Endothelial cell of umbilical vein (primary cell): Measurements from ENCODE around the gene MAP2K5. TPM values are rescaled to one million over a fixed set of nuclear protein-coding genes. Genes with fewer than 3 reads are reported as not detected.

Experiments
- BruUV-seq: library from RNA; stranded (reverse); fragments of 400-500 nt; replicated peaks from 2 replicates; lab custom pipeline; 2021; lab: Mats Ljungman, UMichigan
- CTCF ChIA-PET: fragments of 300-600, 350-600 bp; sonication (Branson Sonifier 250); formaldehyde crosslinking; loops from one replicate; lab custom pipeline; 2021; ENCODE audit warnings: antibody characterized with exemption, inconsistent platforms; lab: Charles Lee
- POLR2A ChIA-PET: fragments of 300-600, 350-600 bp; sonication (Branson Sonifier 250); formaldehyde crosslinking; loops from one replicate; lab custom pipeline; 2021; ENCODE audit warnings: antibody characterized with exemption, inconsistent platforms; lab: Charles Lee
- DNase-seq: peaks from one replicate; pipeline ENCODE4 v3.0.0-alpha.2; 2011; ENCODE audit warnings: low read depth, low spot score
- FAIRE-seq: peaks from 2 replicates; lab custom pipeline; 2011; peaks lifted over from hg19 to GRCh38; lab: Jason Lieb, UNC
- H2AFZ ChIP-seq: 2 replicates; pipeline ENCODE4 v1.6.0; 2012; ENCODE audit warnings: low read depth, low read length, control low read depth, inconsistent platforms
- H3K27ac ChIP-seq: 2 replicates; pipeline ENCODE4 v1.5.1; 2011; ENCODE audit warnings: low read depth, mild to moderate bottlenecking, control low read depth, low read length, moderate library complexity; ENCODE audit not compliant: insufficient read depth
- H3K27me3 ChIP-seq, 2 experiments: 2 replicates each; pipeline versions ENCODE4 v1.6.0 to v1.6.1; 2011; ENCODE audit warnings: low read length in 2 of 2, mixed read lengths in 1 of 2; ENCODE audit not compliant: control insufficient read depth in 2 of 2, insufficient read depth in 2 of 2
- H3K36me3 ChIP-seq, 2 experiments: 2 replicates in 1 of 2; 3 replicates in 1 of 2; pipeline ENCODE4 v1.5.1; 2011; ENCODE audit warnings: low read length in 2 of 2, mild to moderate bottlenecking in 1 of 2, moderate library complexity in 1 of 2; ENCODE audit not compliant: control insufficient read depth in 2 of 2, insufficient read depth in 2 of 2; ENCODE audit errors: extremely low read depth in 1 of 2
- H3K4me1 ChIP-seq: 3 replicates; pipeline ENCODE4 v1.5.1; 2011; ENCODE audit warnings: mild to moderate bottlenecking, low read length; ENCODE audit not compliant: control insufficient read depth, insufficient read depth; ENCODE audit errors: extremely low read depth
- H3K4me2 ChIP-seq: 2 replicates; pipeline ENCODE4 v1.6.1; 2011; ENCODE audit warnings: low read length, control low read depth, mixed read lengths; ENCODE audit not compliant: insufficient read depth
- H3K4me3 ChIP-seq, 3 experiments: fragments of 200-600 bp in 1 of 3; sonication (generic), shearing (Covaris generic) in 1 of 3; replicated peaks in 1 of 3; 2 replicates each; pipeline ENCODE4 v1.5.1; 2011 to 2016; ENCODE audit warnings: control low read depth in 3 of 3, low read length in 3 of 3, mild to moderate bottlenecking in 2 of 3, inconsistent platforms in 1 of 3, low read depth in 1 of 3, moderate library complexity in 1 of 3; ENCODE audit not compliant: insufficient read depth in 1 of 3
- H3K79me2 ChIP-seq: 2 replicates; pipeline ENCODE4 v1.6.0; 2012; ENCODE audit warnings: low read length, inconsistent platforms; ENCODE audit not compliant: control insufficient read depth, insufficient read depth
- H3K9ac ChIP-seq: replicated peaks from 2 replicates; pipeline ENCODE3; 2011; ENCODE audit warnings: low read length, control low read depth; ENCODE audit not compliant: insufficient read depth; ENCODE audit errors: extremely low read depth
- H3K9me1 ChIP-seq: replicated peaks from 3 replicates; pipeline ENCODE4 v1.6.0; 2011; ENCODE audit warnings: mild to moderate bottlenecking, low read length; ENCODE audit not compliant: control insufficient read depth, insufficient read depth; ENCODE audit errors: extremely low read depth
- H3K9me3 ChIP-seq: replicated peaks from 2 replicates; pipeline ENCODE4 v1.5.1; 2012; ENCODE audit warnings: low read length, inconsistent platforms; ENCODE audit not compliant: control insufficient read depth, insufficient read depth
- H4K20me1 ChIP-seq: replicated peaks from 2 replicates; pipeline ENCODE3; 2011; ENCODE audit warnings: mild to moderate bottlenecking, low read length; ENCODE audit not compliant: control insufficient read depth, insufficient read depth; ENCODE audit errors: extremely low read depth
- CTCF ChIP-seq, 2 donors: IDR thresholded peaks; 1 replicate in 1 of 2; 2 replicates in 1 of 2; pipeline ENCODE4 v1.5.1; 2011; ENCODE audit warnings: low read length in 2 of 2, mild to moderate bottlenecking in 2 of 2, moderate library complexity in 2 of 2, control low read depth in 1 of 2, inconsistent platforms in 1 of 2, low read depth in 1 of 2; ENCODE audit not compliant: insufficient read depth in 1 of 2; ENCODE audit errors: extremely low read depth in 1 of 2
- EZH2 ChIP-seq: IDR thresholded peaks from 2 replicates; pipeline ENCODE4 v1.6.1; 2012; ENCODE audit warnings: borderline replicate concordance, low read depth, mild to moderate bottlenecking, moderate library complexity, low read length, inconsistent platforms; ENCODE audit not compliant: severe bottlenecking
- FOS ChIP-seq: IDR thresholded peaks from 2 replicates; pipeline ENCODE4 v1.6.1; 2011; ENCODE audit warnings: mild to moderate bottlenecking, low read length, moderate library complexity, borderline replicate concordance; ENCODE audit not compliant: insufficient read depth
- GATA2 ChIP-seq: IDR thresholded peaks from 2 replicates; pipeline ENCODE4 v1.7.0; 2011; ENCODE audit warnings: low read depth, mild to moderate bottlenecking, moderate library complexity, mixed read lengths, low read length; ENCODE audit not compliant: insufficient read length, insufficient read depth
- JUN ChIP-seq: IDR thresholded peaks from 2 replicates; pipeline ENCODE4 v1.6.1; 2011; ENCODE audit warnings: borderline replicate concordance, low read depth; ENCODE audit not compliant: insufficient read length, insufficient read depth
- MAX ChIP-seq: IDR thresholded peaks from 2 replicates; pipeline ENCODE4 v1.6.1; 2011; ENCODE audit not compliant: insufficient read depth, insufficient read length
- MYC ChIP-seq: IDR thresholded peaks from one replicate; pipeline ENCODE4 v1.6.1; 2011; ENCODE audit warnings: mild to moderate bottlenecking, low read depth, low read length
- POLR2A ChIP-seq: IDR thresholded peaks from 2 replicates; pipeline ENCODE4 v1.6.1; 2012; ENCODE audit warnings: low read depth, mild to moderate bottlenecking, control low read depth, low read length
- POLR2AphosphoS5 ChIP-seq: IDR thresholded peaks from 2 replicates; pipeline ENCODE4 v1.6.1; 2012; ENCODE audit warnings: low read depth, mild to moderate bottlenecking, control low read depth, low read length, moderate library complexity; ENCODE audit not compliant: insufficient read depth
- dilution Hi-C: fragments of 300-500 bp; cut with MboI; formaldehyde crosslinking; loops from one replicate; pipeline ENCODE4 v1.15.0; 2019; ENCODE audit warnings: low sequenced_read_pairs; ENCODE audit not compliant: extremely low pct_ligation_motif_present
- intact Hi-C: fragments of 100-400 bp; cut with micrococcal nuclease; formaldehyde crosslinking; loops from one replicate; pipeline ENCODE4 v1.10.0; 2022
- polyA plus RNA-seq, 4 experiments: library from polyadenylated mRNA; depleted of rRNA in 3 of 4; stranded (reverse) in 3 of 4; unstranded in 1 of 4; fragments of >200 nt; gene quantifications; 2 replicates each; pipeline versions ENCODE4 v1.2.1 to v1.2.3, GENCODE V29; 2011 to 2012; ENCODE audit warnings: missing spikeins in 1 of 4
- total RNA-seq: library from RNA; stranded (reverse); gene quantifications from 2 replicates; pipeline ENCODE4 v1.2.3, GENCODE V29; 2021

The MAP2K5 gene
- total and polyA plus RNA-seq, 2 donors (not counting 3 experiments of a cell fraction or from before 2014, with no cell fraction given) = 4.9 to 24.7 TPM

GRCh38 chr15:67700023-67700422 is 157.5 kb downstream of the MAP2K5 start:
- intact Hi-C loops = no loop called here
- H3K27me3 ChIP-seq = no peaks in the 10 kb centered on the region
- ChIA-PET CTCF (interaction anchor here (0.7 to 1.1 kb wide), 3 partner anchors 14 to 198 kb away, joined by 3 to 4 read pairs (median 3); no protein-coding TSS in a partner anchor), POLR2A (no interaction called here)
- no peak overlapping the region for H3K9ac ChIP-seq
- H3K79me2 ChIP-seq = no peaks in the 10 kb centered on the region
- H4K20me1 ChIP-seq = no peaks in the 10 kb centered on the region
- H3K4me3 ChIP-seq = no peak overlapping the region
- H3K4me1 ChIP-seq = no peaks in the 10 kb centered on the region
- no peaks in the 10 kb centered on the region for H3K36me3 ChIP-seq
- FAIRE-seq (no peak), DNase-seq (no peak)
- H2AFZ ChIP-seq = no peak overlapping the region
- no TSS peak for BruUV-seq
- no peak overlapping the region for H3K27ac ChIP-seq
- H3K9me3 ChIP-seq = no peaks in the 10 kb centered on the region
- no peaks in the 10 kb centered on the region for H3K9me1 ChIP-seq
- TF ChIP-seq JUN = no peak
- TF ChIP-seq GATA2 = no peak
- no peak for TF ChIP-seq MYC
- no peak for TF ChIP-seq EZH2
- TF ChIP-seq CTCF (IDR thresholded peaks at IDR 0.05; ENCODE audit: extremely low read depth in 1 of 2, insufficient read depth in 1 of 2, low read depth in 1 of 2, low read length in 2 of 2) = no peak
- no peak for TF ChIP-seq FOS
- no peak for TF ChIP-seq POLR2AphosphoS5
- TF ChIP-seq POLR2A = no peak
- no peak for TF ChIP-seq MAX
- dilution Hi-C loops = no loop called here
- no peak overlapping the region for H3K4me2 ChIP-seq
